AG09309 (cell line): ENCODE data around the gene SERTM1.

ENCODE experiments used
- DNase-seq: peaks from one replicate; pipeline ENCODE4 v3.0.0-alpha.2; 2010; ENCODE audit warnings: low read depth
- H3K4me3 ChIP-seq: 2 replicates; pipeline ENCODE4 v1.5.1; 2011; ENCODE audit warnings: mild to moderate bottlenecking, low read depth, low read length, moderate library complexity; ENCODE audit not compliant: control insufficient read depth
- CTCF ChIP-seq: IDR thresholded peaks from 2 replicates; pipeline ENCODE4 v1.5.1; 2011; ENCODE audit warnings: mild to moderate bottlenecking, low read depth, low read length, inconsistent platforms; ENCODE audit not compliant: insufficient read depth, control insufficient read depth; ENCODE audit errors: missing control alignments

SERTM1 gene

GRCh38 chr13:36706755-36707154, 32.9 kb downstream of the SERTM1 start:
- H3K4me3 ChIP-seq, result no peak overlapping the region
- DNase-seq, result peak; percentile 25

GRCh38 chr13:36709136-36709890, 35.5 kb downstream of the SERTM1 start:
- TF ChIP-seq CTCF, result no peak
- DNase-seq, result no peak
- H3K4me3 ChIP-seq, result no peak overlapping the region

More at GRCh38 chr13:36706755-36707154, 32.9 kb downstream of the SERTM1 start:
- TF ChIP-seq CTCF, result no peak

- no peak for TF ChIP-seq CTCF
- no peak overlapping the region for H3K4me3 ChIP-seq
- DNase-seq, result no peak
Measured at GRCh38 chr13:36710396-36710795, 36.6 kb downstream of the SERTM1 start.

- H3K4me3 ChIP-seq, result no peak overlapping the region
- DNase-seq, result no peak
- no peak for TF ChIP-seq CTCF
Measured at GRCh38 chr13:36712290-36712689, 38.5 kb downstream of the SERTM1 start.

GRCh38 chr13:36712770-36713169, 39.0 kb downstream of the SERTM1 start:
- no peak for TF ChIP-seq CTCF
- peak; percentile 24 for DNase-seq
- H3K4me3 ChIP-seq, result no peak overlapping the region

- H3K4me3 ChIP-seq, result no peak overlapping the region
- no peak for DNase-seq
- TF ChIP-seq CTCF, result no peak
Measured at GRCh38 chr13:36713887-36714286, 40.1 kb downstream of the SERTM1 start.
